Nephron progenitor cell (in vitro differentiated cells): Measurements from ENCODE around the gene CDC42BPA.

Experiments used
- DNase-seq: peaks from one replicate; pipeline ENCODE4 v3.0.0; 2021
- H3K27ac Mint-ChIP-seq: 2 replicates; pipeline ENCODE4 v1.8.0; 2021; ENCODE audit warnings: mild to moderate bottlenecking, moderate library complexity, mixed read lengths
- H3K27me3 Mint-ChIP-seq: 2 replicates; pipeline ENCODE4 v1.8.0; 2021; ENCODE audit warnings: mild to moderate bottlenecking, low read depth, mixed read lengths; ENCODE audit not compliant: poor library complexity
- H3K36me3 Mint-ChIP-seq: 2 replicates; pipeline ENCODE4 v1.8.0; 2021; ENCODE audit warnings: low read depth, mixed read lengths
- H3K4me1 Mint-ChIP-seq: 2 replicates; pipeline ENCODE4 v1.8.0; 2021; ENCODE audit warnings: mixed read lengths
- H3K4me3 Mint-ChIP-seq: 2 replicates; pipeline ENCODE4 v1.8.0; 2021; ENCODE audit warnings: mild to moderate bottlenecking, moderate library complexity, mixed read lengths
- H3K9me3 Mint-ChIP-seq: 2 replicates; pipeline ENCODE4 v1.8.0; 2021; ENCODE audit warnings: mild to moderate bottlenecking, moderate library complexity, mixed read lengths
- CTCF ChIP-seq: fragments of 200-600 bp; sonication (generic); IDR thresholded peaks from 2 replicates; pipeline ENCODE4 v1.5.0; 2021; ENCODE audit warnings: antibody characterized with exemption

CDC42BPA gene

GRCh38 chr1:226973371-226973897 lies 344.9 kb downstream of the CDC42BPA start:
- DNase-seq, result no peak
- peaks cover 41% of the 10 kb centered on the region for H3K36me3 Mint-ChIP-seq
- peaks cover 24% of the 10 kb centered on the region for H3K4me1 Mint-ChIP-seq
- H3K9me3 Mint-ChIP-seq, result peaks cover 19% of the 10 kb centered on the region
- H3K27me3 Mint-ChIP-seq, result peaks cover 6% of the 10 kb centered on the region
- H3K27ac Mint-ChIP-seq, result peak overlapping the region; percentile 79
- no peak overlapping the region for H3K4me3 Mint-ChIP-seq
- no peak for TF ChIP-seq CTCF

- peak overlapping the region; percentile 45 for H3K27ac Mint-ChIP-seq
- H3K27me3 Mint-ChIP-seq, result peaks cover 6% of the 10 kb centered on the region
- H3K4me1 Mint-ChIP-seq, result peaks cover 24% of the 10 kb centered on the region
- no peak overlapping the region for H3K4me3 Mint-ChIP-seq
- DNase-seq, result no peak
- H3K36me3 Mint-ChIP-seq, result peaks cover 44% of the 10 kb centered on the region
- no peak for TF ChIP-seq CTCF
- H3K9me3 Mint-ChIP-seq, result peaks cover 19% of the 10 kb centered on the region
These were observed 345.4 kb downstream of the CDC42BPA start for GRCh38 chr1:226972931-226973330.

- TF ChIP-seq CTCF, result no peak
- H3K4me3 Mint-ChIP-seq, result no peak overlapping the region
- H3K36me3 Mint-ChIP-seq, result peaks cover 51% of the 10 kb centered on the region
- peaks cover 19% of the 10 kb centered on the region for H3K9me3 Mint-ChIP-seq
- DNase-seq, result no peak
- no peak overlapping the region for H3K27ac Mint-ChIP-seq
- H3K4me1 Mint-ChIP-seq, result peaks cover 24% of the 10 kb centered on the region
- H3K27me3 Mint-ChIP-seq, result peaks cover 6% of the 10 kb centered on the region
These were observed 346.5 kb downstream of the CDC42BPA start for GRCh38 chr1:226971765-226972164.

GRCh38 chr1:226967665-226968064 lies 350.6 kb downstream of the CDC42BPA start:
- DNase-seq, result no peak
- H3K9me3 Mint-ChIP-seq, result peaks cover 19% of the 10 kb centered on the region
- peaks cover 53% of the 10 kb centered on the region for H3K36me3 Mint-ChIP-seq
- peaks cover 6% of the 10 kb centered on the region for H3K27me3 Mint-ChIP-seq
- peaks cover 5% of the 10 kb centered on the region for H3K4me1 Mint-ChIP-seq
- no peak for TF ChIP-seq CTCF
- no peak overlapping the region for H3K4me3 Mint-ChIP-seq
- no peak overlapping the region for H3K27ac Mint-ChIP-seq

GRCh38 chr1:226966683-226967082 lies 351.6 kb downstream of the CDC42BPA start:
- Mint-ChIP-seq H3K9me3 (peaks cover 13% of the 10 kb centered on the region), H3K27me3 (peaks cover 6% of the 10 kb centered on the region), H3K27ac (no peak overlapping the region), H3K4me1 (peaks cover 9% of the 10 kb centered on the region), H3K36me3 (peaks cover 43% of the 10 kb centered on the region), H3K4me3 (no peak overlapping the region)
- no peak for TF ChIP-seq CTCF
- no peak for DNase-seq

GRCh38 chr1:226965581-226966440 lies 352.5 kb downstream of the CDC42BPA start:
- H3K4me3 Mint-ChIP-seq, result no peak overlapping the region
- no peak for TF ChIP-seq CTCF
- no peak for DNase-seq
- peaks cover 9% of the 10 kb centered on the region for H3K4me1 Mint-ChIP-seq
- H3K27me3 Mint-ChIP-seq, result peaks cover 6% of the 10 kb centered on the region
- H3K36me3 Mint-ChIP-seq, result peaks cover 38% of the 10 kb centered on the region
- H3K27ac Mint-ChIP-seq, result no peak overlapping the region
- peaks cover 8% of the 10 kb centered on the region for H3K9me3 Mint-ChIP-seq
